ENCODE results near the gene ENAH.

DNA sequence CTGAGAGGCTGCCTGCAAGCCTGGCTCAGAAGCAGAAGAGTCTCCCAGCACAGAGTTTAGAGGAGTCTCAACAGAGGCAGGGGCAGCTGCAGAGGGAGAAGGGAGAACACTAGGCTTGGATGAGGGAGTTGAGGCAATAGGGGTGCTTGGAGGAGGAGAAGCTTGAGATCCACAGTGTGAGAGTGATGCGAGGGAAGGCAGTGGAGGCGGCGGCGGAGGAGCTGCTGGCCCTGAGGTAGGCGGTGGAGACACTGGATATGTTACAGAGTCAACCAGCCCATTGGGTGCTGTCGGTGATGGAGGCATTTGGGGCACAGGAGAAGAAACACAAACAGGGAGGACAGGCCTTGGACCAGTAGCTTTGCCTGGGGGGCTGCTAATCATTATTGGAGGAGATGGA, 135.7 kb downstream of the ENAH start:
- TF ChIP-seq YY1 (IDR thresholded peaks at IDR 0.05; ENCODE audit: insufficient read depth, insufficient read length): no peak
- TF ChIP-seq SUZ12 (IDR thresholded peaks at IDR 0.05; ENCODE audit: extremely low read depth, insufficient read depth, insufficient read length): no peak
